PFSK-1 (cell line): Measurements from ENCODE around the gene VPS37C.

Experiments
- FOXP2 ChIP-seq: optimal IDR thresholded peaks from 2 replicates; pipeline ENCODE3; 2011; ENCODE audit warnings: borderline replicate concordance, control low read depth, inconsistent platforms; ENCODE audit not compliant: insufficient read depth; ENCODE audit errors: extremely low read length, extremely low read depth
- POLR2AphosphoS5 ChIP-seq: IDR thresholded peaks from 2 replicates; pipeline ENCODE4 v1.6.1; 2012; ENCODE audit warnings: low read depth, mild to moderate bottlenecking, control low read depth, low read length, moderate library complexity
- SIN3A ChIP-seq: IDR thresholded peaks from 2 replicates; pipeline ENCODE4 v1.6.1; 2012; ENCODE audit warnings: mild to moderate bottlenecking, low read length, moderate library complexity, borderline replicate concordance; ENCODE audit not compliant: insufficient read depth
- TAF1 ChIP-seq: IDR thresholded peaks from 2 replicates; pipeline ENCODE4 v1.6.1; 2012; ENCODE audit warnings: low read length, control low read depth, borderline replicate concordance; ENCODE audit not compliant: insufficient read depth
- TF ChIP-seq, protein P1 (sequence below), 2 experiments: IDR thresholded peaks; 2 replicates each; pipeline versions ENCODE4 v1.6.1 to v1.8.0; 2011 to 2012; ENCODE audit warnings: low read depth in 2 of 2, low read length in 2 of 2, control low read depth in 1 of 2, inconsistent platforms in 1 of 2, mild to moderate bottlenecking in 1 of 2, moderate library complexity in 1 of 2; ENCODE audit not compliant: insufficient read depth in 1 of 2

DNA sequence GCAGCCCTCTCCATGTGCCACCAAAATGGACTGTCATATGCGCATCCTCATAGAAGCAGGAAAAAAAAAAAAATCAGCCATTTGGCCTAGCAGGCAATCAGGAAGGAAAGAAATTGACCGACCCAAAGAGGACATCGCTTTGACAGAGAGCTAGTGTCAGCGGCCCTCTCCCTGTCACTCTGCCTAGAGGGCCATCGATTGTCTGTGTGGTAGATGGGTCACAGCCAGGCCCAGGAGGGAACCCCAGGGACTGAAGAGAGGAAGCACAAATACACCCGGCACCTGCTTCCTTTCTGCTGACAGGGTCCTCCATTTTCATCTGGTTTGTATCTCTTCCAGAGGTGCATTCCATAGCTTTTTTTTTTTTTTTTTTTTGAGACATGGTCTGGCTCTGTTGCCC, 21.8 kb downstream of the VPS37C start:
- TF ChIP-seq, protein P1, sequence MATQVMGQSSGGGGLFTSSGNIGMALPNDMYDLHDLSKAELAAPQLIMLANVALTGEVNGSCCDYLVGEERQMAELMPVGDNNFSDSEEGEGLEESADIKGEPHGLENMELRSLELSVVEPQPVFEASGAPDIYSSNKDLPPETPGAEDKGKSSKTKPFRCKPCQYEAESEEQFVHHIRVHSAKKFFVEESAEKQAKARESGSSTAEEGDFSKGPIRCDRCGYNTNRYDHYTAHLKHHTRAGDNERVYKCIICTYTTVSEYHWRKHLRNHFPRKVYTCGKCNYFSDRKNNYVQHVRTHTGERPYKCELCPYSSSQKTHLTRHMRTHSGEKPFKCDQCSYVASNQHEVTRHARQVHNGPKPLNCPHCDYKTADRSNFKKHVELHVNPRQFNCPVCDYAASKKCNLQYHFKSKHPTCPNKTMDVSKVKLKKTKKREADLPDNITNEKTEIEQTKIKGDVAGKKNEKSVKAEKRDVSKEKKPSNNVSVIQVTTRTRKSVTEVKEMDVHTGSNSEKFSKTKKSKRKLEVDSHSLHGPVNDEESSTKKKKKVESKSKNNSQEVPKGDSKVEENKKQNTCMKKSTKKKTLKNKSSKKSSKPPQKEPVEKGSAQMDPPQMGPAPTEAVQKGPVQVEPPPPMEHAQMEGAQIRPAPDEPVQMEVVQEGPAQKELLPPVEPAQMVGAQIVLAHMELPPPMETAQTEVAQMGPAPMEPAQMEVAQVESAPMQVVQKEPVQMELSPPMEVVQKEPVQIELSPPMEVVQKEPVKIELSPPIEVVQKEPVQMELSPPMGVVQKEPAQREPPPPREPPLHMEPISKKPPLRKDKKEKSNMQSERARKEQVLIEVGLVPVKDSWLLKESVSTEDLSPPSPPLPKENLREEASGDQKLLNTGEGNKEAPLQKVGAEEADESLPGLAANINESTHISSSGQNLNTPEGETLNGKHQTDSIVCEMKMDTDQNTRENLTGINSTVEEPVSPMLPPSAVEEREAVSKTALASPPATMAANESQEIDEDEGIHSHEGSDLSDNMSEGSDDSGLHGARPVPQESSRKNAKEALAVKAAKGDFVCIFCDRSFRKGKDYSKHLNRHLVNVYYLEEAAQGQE (IDR thresholded peaks at IDR 0.05; ENCODE audit: insufficient read depth in 1 of 2, low read depth in 2 of 2, low read length in 2 of 2) = no peak
- TF ChIP-seq POLR2AphosphoS5 = no peak
- no peak for TF ChIP-seq FOXP2
- no peak for TF ChIP-seq SIN3A
- no peak for TF ChIP-seq TAF1
